Lower leg skin (tissue), 4 donors: ENCODE measurements around the gene MANEAL. TPM values are rescaled to one million over a fixed set of nuclear protein-coding genes. Genes with fewer than 3 reads are reported as not detected.

Experiments used
- DNase-seq, 2 donors: peaks; one replicate each; pipeline ENCODE4 v3.0.0-alpha.2; 2019; ENCODE audit warnings: low spot score in 2 of 2
- H3K4me3 ChIP-seq: fragments of 200-600 bp; sonication (generic); 2 replicates; pipeline ENCODE4 v1.5.1; 2017; ENCODE audit warnings: mild to moderate bottlenecking, low read depth; ENCODE audit not compliant: poor library complexity, severe bottlenecking
- CTCF ChIP-seq, 3 donors: fragments of 450-650 bp; IDR thresholded peaks; one replicate each; pipeline ENCODE4 v1.5.1; 2016; ENCODE audit warnings: antibody characterized with exemption in 3 of 3, mild to moderate bottlenecking in 3 of 3, moderate library complexity in 2 of 3
- POLR2A ChIP-seq, 2 donors: fragments of 450-650 bp; IDR thresholded peaks; one replicate each; pipeline ENCODE4 v1.6.1; 2016 to 2017; ENCODE audit warnings: antibody characterized with exemption in 2 of 2, mild to moderate bottlenecking in 1 of 2, moderate library complexity in 1 of 2
- WGBS, 2 donors: methylation state at CpG; one replicate each; pipeline ENCODE4 v1.1.5; 2018; 5-methylcytosine and 5-hydroxymethylcytosine counted together
- intact Hi-C: fragments of 100-400 bp; cut with DNase I; formaldehyde crosslinking; loops from one replicate; pipeline ENCODE4 v1.15.0; 2023; ENCODE audit warnings: low total_unique reads
- total RNA-seq, 4 donors: library from RNA; depleted of rRNA; stranded (reverse); fragments of >200 nt; gene quantifications; one replicate each; pipeline ENCODE4 v1.1.0, GENCODE V29; 2016

MANEAL gene
- total RNA-seq, 4 donors from 2014 or later = 5.0 to 6.7 (median 6.3) TPM

GRCh38 chr1:37817481-37817880 lies 23.8 kb downstream of the MANEAL start:
- WGBS, 2 donors = 20% methylated on average over 2 of the region's 2 CpGs
- DNase-seq = peak in 1 of 2 donors; percentile 36
- TF ChIP-seq CTCF (IDR thresholded peaks at IDR 0.05) (no peak), POLR2A (IDR thresholded peaks at IDR 0.05) (no peak)
- no peak overlapping the region for H3K4me3 ChIP-seq
- intact Hi-C loops = no loop called here

GRCh38 chr1:37821481-37821880 lies 27.8 kb downstream of the MANEAL start:
- TF ChIP-seq POLR2A (IDR thresholded peaks at IDR 0.05) = no peak
- TF ChIP-seq CTCF (IDR thresholded peaks at IDR 0.05) = no peak
- DNase-seq = no peak
- 94 to 97% methylated on average over 2 of the region's 2 CpGs for WGBS, 2 donors
- H3K4me3 ChIP-seq = no peak overlapping the region
- intact Hi-C loops = no loop called here

GRCh38 chr1:37822906-37823815 lies 29.5 kb downstream of the MANEAL start:
- no peak for TF ChIP-seq POLR2A (IDR thresholded peaks at IDR 0.05)
- no peak for TF ChIP-seq CTCF (IDR thresholded peaks at IDR 0.05)
- no peak for DNase-seq
- WGBS, 2 donors = 93 to 96% methylated on average over 9 of the region's 9 CpGs
- intact Hi-C loops = no loop called here
- H3K4me3 ChIP-seq = no peak overlapping the region

- 89 to 95% methylated on average over 2 of the region's 2 CpGs for WGBS, 2 donors
- no peak overlapping the region for H3K4me3 ChIP-seq
- intact Hi-C loops = no loop called here
- TF ChIP-seq CTCF (IDR thresholded peaks at IDR 0.05) (no peak), POLR2A (IDR thresholded peaks at IDR 0.05) (no peak)
- no peak for DNase-seq
These were observed 30.4 kb downstream of the MANEAL start for GRCh38 chr1:37824001-37824400.

GRCh38 chr1:37825506-37825905 lies 31.9 kb downstream of the MANEAL start:
- WGBS, 2 donors = 73 to 79% methylated on average over 2 of the region's 2 CpGs
- no peak for TF ChIP-seq POLR2A (IDR thresholded peaks at IDR 0.05)
- TF ChIP-seq CTCF (IDR thresholded peaks at IDR 0.05) = no peak
- intact Hi-C loops = no loop called here
- H3K4me3 ChIP-seq = no peak overlapping the region
- no peak for DNase-seq
